Neuronal stem cell (in vitro differentiated cells): Measurements from ENCODE around the gene OSBPL6.

Source experiments
- DNase-seq: peaks from one replicate; pipeline ENCODE4 v3.0.0-alpha.2; 2013; ENCODE audit warnings: low spot score
- H2AFZ ChIP-seq: one replicate; pipeline ENCODE4 v1.6.1; 2013; ENCODE audit warnings: mild to moderate bottlenecking, low read length, inconsistent platforms
- H2AK5ac ChIP-seq: 2 replicates; pipeline ENCODE4 v1.6.1; 2013; ENCODE audit warnings: low read depth, mild to moderate bottlenecking, inconsistent platforms, low read length, moderate library complexity, mixed read lengths
- H2BK120ac ChIP-seq: 2 replicates; pipeline ENCODE4 v1.6.1; 2013; ENCODE audit warnings: low read depth, mild to moderate bottlenecking, inconsistent platforms, low read length, moderate library complexity, mixed read lengths
- H2BK12ac ChIP-seq: one replicate; pipeline ENCODE4 v1.6.1; 2013; ENCODE audit warnings: low read length, inconsistent platforms
- H2BK15ac ChIP-seq: 2 replicates; pipeline ENCODE4 v1.6.1; 2013; ENCODE audit warnings: mild to moderate bottlenecking, low read length, inconsistent platforms, mixed read lengths
- H2BK5ac ChIP-seq: one replicate; pipeline ENCODE4 v1.6.1; 2013; ENCODE audit warnings: inconsistent platforms, mild to moderate bottlenecking, low read length, moderate library complexity
- H3K14ac ChIP-seq: one replicate; pipeline ENCODE4 v1.6.1; 2013; ENCODE audit warnings: low read length, inconsistent platforms
- H3K18ac ChIP-seq: 2 replicates; pipeline ENCODE4 v1.6.1; 2013; ENCODE audit warnings: low read length, inconsistent platforms
- H3K23ac ChIP-seq: 2 replicates; pipeline ENCODE4 v1.6.1; 2013; ENCODE audit warnings: low read depth, mild to moderate bottlenecking, mixed read lengths, low read length, inconsistent platforms; ENCODE audit not compliant: poor library complexity
- H3K27ac ChIP-seq: replicated peaks from 3 replicates; pipeline ENCODE4 v1.5.1; 2013; ENCODE audit warnings: low read length, inconsistent platforms
- H3K27me3 ChIP-seq, 3 experiments: 2 replicates each; pipeline ENCODE4 v1.6.1; 2013; ENCODE audit warnings: low read length in 3 of 3, mild to moderate bottlenecking in 2 of 3, inconsistent platforms in 1 of 3, low read depth in 1 of 3, mixed read lengths in 1 of 3, moderate library complexity in 1 of 3; ENCODE audit not compliant: control insufficient read depth in 3 of 3, insufficient read depth in 3 of 3
- H3K36me3 ChIP-seq, 2 donors: replicated peaks in 1 of 2; 2 replicates each; pipeline ENCODE4 v1.6.1; 2013; ENCODE audit warnings: low read length in 2 of 2; ENCODE audit not compliant: control insufficient read depth in 2 of 2, insufficient read depth in 2 of 2
- H3K4ac ChIP-seq: 2 replicates; pipeline ENCODE4 v1.6.1; 2013; ENCODE audit warnings: inconsistent platforms, mild to moderate bottlenecking, low read length, moderate library complexity
- H3K4me1 ChIP-seq, 2 donors: 1 replicate in 1 of 2; 2 replicates in 1 of 2; pipeline ENCODE4 v1.6.1; 2013; ENCODE audit warnings: low read length in 2 of 2, low read depth in 1 of 2; ENCODE audit not compliant: control insufficient read depth in 2 of 2, insufficient read depth in 1 of 2
- H3K4me2 ChIP-seq: one replicate; pipeline ENCODE4 v1.6.1; 2013; ENCODE audit warnings: mild to moderate bottlenecking, low read length, inconsistent platforms; ENCODE audit not compliant: insufficient read depth, poor library complexity, severe bottlenecking
- H3K4me3 ChIP-seq, 2 donors: 2 replicates each; pipeline ENCODE4 v1.5.1; 2013; ENCODE audit warnings: low read length in 2 of 2, mild to moderate bottlenecking in 2 of 2, inconsistent platforms in 1 of 2, moderate library complexity in 1 of 2
- H3K79me1 ChIP-seq: one replicate; pipeline ENCODE4 v1.6.1; 2013; ENCODE audit warnings: low read depth, mild to moderate bottlenecking, inconsistent platforms, low read length, moderate library complexity
- H3K9ac ChIP-seq: one replicate; pipeline ENCODE4 v1.6.1; 2013; ENCODE audit warnings: mild to moderate bottlenecking, low read depth, low read length, inconsistent platforms; ENCODE audit not compliant: poor library complexity
- H3K9me3 ChIP-seq, 2 donors: replicated peaks in 1 of 2; 2 replicates each; pipeline versions ENCODE3 to v1.6.1; 2013; ENCODE audit warnings: low read length in 2 of 2, mild to moderate bottlenecking in 2 of 2, inconsistent platforms in 1 of 2, low read depth in 1 of 2, mixed read lengths in 1 of 2, moderate library complexity in 1 of 2; ENCODE audit not compliant: control insufficient read depth in 2 of 2, insufficient read depth in 1 of 2
- H4K8ac ChIP-seq: one replicate; pipeline ENCODE4 v1.6.1; 2013; ENCODE audit warnings: low read depth, mild to moderate bottlenecking, inconsistent platforms, low read length, moderate library complexity
- H4K91ac ChIP-seq: one replicate; pipeline ENCODE4 v1.6.1; 2013; ENCODE audit warnings: low read length, low read depth, mild to moderate bottlenecking, inconsistent platforms; ENCODE audit not compliant: poor library complexity
- WGBS, 2 donors: extraction: QIAGEN DNeasy Blood & Tissue Kit; methylation state at CpG; one replicate each; pipeline ENCODE4 v1.1.7; 2013; ENCODE audit warnings: missing lambda C conversion rate in 2 of 2, mixed read lengths in 1 of 2; ENCODE audit not compliant: insufficient read length in 2 of 2, insufficient replicate concordance in 1 of 2; ENCODE audit errors: extremely low coverage in 2 of 2; 5-methylcytosine and 5-hydroxymethylcytosine counted together

Gene OSBPL6

GRCh38 chr2:178315488-178315948 is 121.2 kb downstream of the OSBPL6 start:
- peaks cover 0 to 2% of the 10 kb centered on the region in 2 donors for H3K9me3 ChIP-seq
- no peaks in the 10 kb centered on the region for H3K36me3 ChIP-seq
- WGBS, 2 donors, result no CpG with 5 or more reads among the region's 3 CpGs
- H3K4ac ChIP-seq, result no peak overlapping the region
- no peak overlapping the region for H2AFZ ChIP-seq
- no peak overlapping the region for H3K9ac ChIP-seq
- H2BK12ac ChIP-seq, result no peak overlapping the region
- H3K4me1 ChIP-seq, result no peaks in the 10 kb centered on the region
- no peak overlapping the region for H4K8ac ChIP-seq
- no peak overlapping the region for H3K23ac ChIP-seq
- H2AK5ac ChIP-seq, result no peak overlapping the region
- H3K4me2 ChIP-seq, result no peak overlapping the region
- H3K27me3 ChIP-seq, result no peaks in the 10 kb centered on the region
- no peak for DNase-seq
- H2BK5ac ChIP-seq, result no peak overlapping the region
- no peak overlapping the region for H2BK15ac ChIP-seq
- no peak overlapping the region for H3K4me3 ChIP-seq
- H4K91ac ChIP-seq, result no peak overlapping the region
- H2BK120ac ChIP-seq, result no peak overlapping the region
- no peaks in the 10 kb centered on the region for H3K79me1 ChIP-seq
- H3K27ac ChIP-seq, result no peak overlapping the region
- no peak overlapping the region for H3K14ac ChIP-seq
- no peak overlapping the region for H3K18ac ChIP-seq

GRCh38 chr2:178317811-178318210 is 123.5 kb downstream of the OSBPL6 start:
- no peak overlapping the region for H2AFZ ChIP-seq
- no peak overlapping the region for H3K23ac ChIP-seq
- no peaks in the 10 kb centered on the region for H3K36me3 ChIP-seq
- no peak overlapping the region for H2BK5ac ChIP-seq
- H3K4ac ChIP-seq, result no peak overlapping the region
- H3K18ac ChIP-seq, result no peak overlapping the region
- no peak overlapping the region for H4K8ac ChIP-seq
- no peaks in the 10 kb centered on the region for H3K4me1 ChIP-seq
- peaks cover 0 to 2% of the 10 kb centered on the region in 2 donors for H3K9me3 ChIP-seq
- no peak for DNase-seq
- WGBS, 2 donors, result no CpG with 5 or more reads among the region's 3 CpGs
- no peak overlapping the region for H2AK5ac ChIP-seq
- H3K4me3 ChIP-seq, result no peak overlapping the region
- H2BK15ac ChIP-seq, result no peak overlapping the region
- H4K91ac ChIP-seq, result no peak overlapping the region
- H3K27me3 ChIP-seq, result no peaks in the 10 kb centered on the region
- no peak overlapping the region for H3K14ac ChIP-seq
- H3K4me2 ChIP-seq, result no peak overlapping the region
- H3K79me1 ChIP-seq, result no peaks in the 10 kb centered on the region
- no peak overlapping the region for H2BK12ac ChIP-seq
- no peak overlapping the region for H3K27ac ChIP-seq
- H3K9ac ChIP-seq, result no peak overlapping the region
- no peak overlapping the region for H2BK120ac ChIP-seq

- WGBS, 2 donors, result no CpG with 5 or more reads among the region's 4 CpGs
- Histone ChIP-seq H3K4ac (no peak overlapping the region), H3K9me3 (peaks cover 0 to 2% of the 10 kb centered on the region in 2 donors)
These were observed 125.8 kb downstream of the OSBPL6 start for GRCh38 chr2:178320011-178320585.

GRCh38 chr2:178322068-178322467 is 127.8 kb downstream of the OSBPL6 start:
- Histone ChIP-seq H3K36me3 (no peaks in the 10 kb centered on the region), H3K4ac (no peak overlapping the region), H4K91ac (no peak overlapping the region), H2AFZ (no peak overlapping the region), H2BK5ac (no peak overlapping the region), H3K23ac (no peak overlapping the region), H3K4me2 (no peak overlapping the region), H2BK12ac (no peak overlapping the region), H3K18ac (no peak overlapping the region), H3K27me3 (no peaks in the 10 kb centered on the region), H2AK5ac (no peak overlapping the region), H3K4me1 (no peaks in the 10 kb centered on the region), H3K79me1 (no peaks in the 10 kb centered on the region), H2BK15ac (no peak overlapping the region), H3K9me3 (peaks cover 0 to 2% of the 10 kb centered on the region in 2 donors), H3K27ac (no peak overlapping the region), H3K9ac (no peak overlapping the region), H3K4me3 (no peak overlapping the region), H4K8ac (no peak overlapping the region), H2BK120ac (no peak overlapping the region), H3K14ac (no peak overlapping the region)
- DNase-seq, result no peak
- no CpG with 5 or more reads among the region's 3 CpGs for WGBS, 2 donors

More at GRCh38 chr2:178320011-178320585, 125.8 kb downstream of the OSBPL6 start:
- H3K27ac ChIP-seq, result no peak overlapping the region
- no peak overlapping the region for H2BK12ac ChIP-seq
- H3K4me2 ChIP-seq, result no peak overlapping the region
- H3K4me3 ChIP-seq, result no peak overlapping the region
- no peak overlapping the region for H3K9ac ChIP-seq
- H4K91ac ChIP-seq, result no peak overlapping the region
- no peak overlapping the region for H2BK15ac ChIP-seq
- H4K8ac ChIP-seq, result no peak overlapping the region
- no peak overlapping the region for H3K23ac ChIP-seq
- no peak overlapping the region for H3K14ac ChIP-seq
- H3K79me1 ChIP-seq, result no peaks in the 10 kb centered on the region
- H2AFZ ChIP-seq, result no peak overlapping the region
- no peak overlapping the region for H2BK120ac ChIP-seq
- H2AK5ac ChIP-seq, result no peak overlapping the region
- no peaks in the 10 kb centered on the region for H3K4me1 ChIP-seq
- no peak overlapping the region for H3K18ac ChIP-seq
- DNase-seq, result no peak
- no peaks in the 10 kb centered on the region for H3K27me3 ChIP-seq
- H3K36me3 ChIP-seq, result no peaks in the 10 kb centered on the region
- H2BK5ac ChIP-seq, result no peak overlapping the region
